AG10803 (cell line): Measurements from ENCODE around the gene TF.

Source experiments
- DNase-seq: peaks from one replicate; pipeline ENCODE4 v3.0.0; 2010; ENCODE audit warnings: low read depth
- H3K4me3 ChIP-seq: 2 replicates; pipeline ENCODE4 v1.5.1; 2011; ENCODE audit warnings: mild to moderate bottlenecking, low read length, control low read depth
- TF ChIP-seq, protein P1 (sequence below): conservative IDR thresholded peaks from 2 replicates; pipeline ENCODE4 v1.5.1; 2011; ENCODE audit warnings: mild to moderate bottlenecking, low read length, control low read depth, inconsistent platforms

The TF gene

DNA sequence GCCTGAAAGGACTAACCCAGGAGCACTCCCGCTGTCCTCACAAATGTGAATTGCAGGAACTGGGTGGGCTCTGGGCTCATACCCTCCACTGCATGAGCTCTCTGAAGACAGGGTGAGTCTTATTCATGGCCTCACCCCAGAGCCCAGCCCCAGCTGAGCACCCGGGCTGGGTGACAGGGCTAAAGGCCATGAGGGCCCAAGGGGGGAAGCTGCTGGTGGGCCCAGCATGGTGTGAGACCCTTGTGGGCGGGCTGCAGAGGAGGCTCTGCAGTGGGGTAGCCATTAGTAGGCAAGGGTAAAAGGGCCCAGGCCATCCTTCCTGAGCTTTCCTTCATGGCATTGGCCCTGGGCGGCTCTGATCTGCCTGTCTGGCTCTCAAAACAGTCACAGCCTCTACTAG, 89.8 kb downstream of the TF start:
- TF ChIP-seq, protein P1, sequence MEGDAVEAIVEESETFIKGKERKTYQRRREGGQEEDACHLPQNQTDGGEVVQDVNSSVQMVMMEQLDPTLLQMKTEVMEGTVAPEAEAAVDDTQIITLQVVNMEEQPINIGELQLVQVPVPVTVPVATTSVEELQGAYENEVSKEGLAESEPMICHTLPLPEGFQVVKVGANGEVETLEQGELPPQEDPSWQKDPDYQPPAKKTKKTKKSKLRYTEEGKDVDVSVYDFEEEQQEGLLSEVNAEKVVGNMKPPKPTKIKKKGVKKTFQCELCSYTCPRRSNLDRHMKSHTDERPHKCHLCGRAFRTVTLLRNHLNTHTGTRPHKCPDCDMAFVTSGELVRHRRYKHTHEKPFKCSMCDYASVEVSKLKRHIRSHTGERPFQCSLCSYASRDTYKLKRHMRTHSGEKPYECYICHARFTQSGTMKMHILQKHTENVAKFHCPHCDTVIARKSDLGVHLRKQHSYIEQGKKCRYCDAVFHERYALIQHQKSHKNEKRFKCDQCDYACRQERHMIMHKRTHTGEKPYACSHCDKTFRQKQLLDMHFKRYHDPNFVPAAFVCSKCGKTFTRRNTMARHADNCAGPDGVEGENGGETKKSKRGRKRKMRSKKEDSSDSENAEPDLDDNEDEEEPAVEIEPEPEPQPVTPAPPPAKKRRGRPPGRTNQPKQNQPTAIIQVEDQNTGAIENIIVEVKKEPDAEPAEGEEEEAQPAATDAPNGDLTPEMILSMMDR = no peak
- DNase-seq = no peak
- H3K4me3 ChIP-seq = no peak overlapping the region

DNA sequence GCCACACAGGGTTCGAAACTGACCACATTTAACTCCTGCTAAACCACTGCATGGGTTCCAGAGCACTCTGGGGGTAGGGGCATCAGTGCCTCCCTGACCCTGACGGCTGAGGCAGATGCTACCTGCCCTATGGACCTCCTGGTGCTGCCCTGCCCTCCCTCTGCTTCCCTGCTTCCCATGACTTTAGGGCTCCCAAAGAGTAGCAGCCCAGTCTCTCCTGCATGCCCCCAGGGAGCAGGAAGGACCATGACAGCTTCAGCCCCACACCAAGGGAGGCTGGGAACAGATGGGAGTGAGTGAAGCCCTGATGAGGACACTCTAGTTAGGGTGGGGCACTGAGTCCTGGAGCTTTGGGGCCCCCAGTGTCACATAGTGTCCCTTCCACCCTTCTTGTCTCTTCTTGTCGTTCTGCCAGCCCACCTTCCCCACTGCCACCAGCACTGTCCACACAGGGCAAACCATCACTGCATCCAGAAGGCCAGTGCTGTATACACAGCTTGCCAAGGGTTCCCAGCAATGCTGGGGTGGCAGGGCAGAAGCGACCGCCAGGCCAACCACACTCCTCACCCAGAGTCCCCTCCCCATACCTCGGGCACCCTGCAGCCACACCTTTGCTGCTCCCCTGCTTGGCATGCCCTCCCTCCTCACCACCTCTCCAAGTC, 90.4 kb downstream of the TF start:
- DNase-seq = no peak
- TF ChIP-seq, protein P1 = no peak
- H3K4me3 ChIP-seq = no peak overlapping the region

DNA sequence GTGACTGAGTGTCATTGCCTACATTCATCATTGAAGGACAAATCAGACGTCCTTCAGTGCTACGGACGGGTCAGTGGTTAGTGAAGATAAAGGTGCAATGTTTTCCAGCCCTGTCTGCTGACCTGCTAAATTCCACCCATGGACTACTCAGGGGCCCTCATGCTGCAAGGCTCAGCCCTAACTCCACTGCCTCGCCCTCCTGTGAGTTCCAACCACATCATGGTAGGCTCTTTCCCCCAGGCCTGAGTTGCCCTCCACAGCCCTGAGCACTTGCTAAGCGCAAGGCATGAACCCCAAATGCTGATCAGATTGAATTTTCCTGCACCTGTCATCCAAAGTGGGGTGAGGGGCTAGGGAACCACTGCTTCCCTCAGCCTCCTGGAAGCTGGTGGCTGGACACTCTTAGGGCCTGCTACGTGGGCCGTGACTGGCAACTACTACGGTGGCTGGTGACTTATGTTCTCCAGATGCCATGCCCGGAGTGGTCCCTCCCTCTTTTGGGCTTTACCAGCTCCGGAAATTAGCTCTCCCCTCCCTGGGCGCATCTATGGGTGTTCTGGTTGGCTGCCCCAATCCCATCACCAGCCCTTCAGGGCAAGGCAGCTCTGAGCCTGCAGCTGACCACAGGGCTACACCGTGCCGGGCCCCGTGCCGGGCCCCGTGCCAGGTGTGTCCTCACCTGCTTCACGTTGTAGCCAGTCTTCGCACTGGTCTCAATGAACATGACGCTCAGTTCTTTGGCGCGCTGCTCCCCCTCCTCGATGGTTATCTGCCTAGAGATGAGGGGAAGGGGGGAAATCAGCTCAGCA, 91.5 kb downstream of the TF start:
- TF ChIP-seq, protein P1 = no peak
- DNase-seq = no peak
- no peak overlapping the region for H3K4me3 ChIP-seq

DNA sequence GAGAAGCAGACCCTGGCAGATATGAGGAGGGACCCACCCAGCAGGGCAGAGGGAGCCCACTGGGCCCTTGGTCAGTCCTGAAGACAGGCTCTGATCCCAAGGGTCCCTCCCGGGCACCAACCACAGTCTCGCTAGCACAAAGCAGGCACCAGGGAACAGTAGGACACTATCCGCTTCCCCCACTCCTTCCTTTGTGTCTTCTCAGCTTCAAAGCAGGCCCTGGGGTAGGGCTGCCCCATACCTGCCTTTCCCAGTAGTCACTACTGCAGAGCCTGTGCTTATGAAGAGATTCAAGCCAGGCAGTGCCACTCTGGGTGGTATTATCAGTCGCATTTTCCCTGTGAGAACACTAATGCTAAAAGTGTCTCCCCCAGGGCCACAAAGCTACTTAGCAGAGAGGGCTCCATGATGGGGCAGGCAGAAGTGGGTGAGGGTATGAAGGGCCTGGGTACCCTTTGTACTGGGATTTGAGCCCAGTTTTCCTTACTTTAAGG, 92.2 kb downstream of the TF start:
- no peak overlapping the region for H3K4me3 ChIP-seq
- TF ChIP-seq, protein P1 = no peak
- no peak for DNase-seq

DNA sequence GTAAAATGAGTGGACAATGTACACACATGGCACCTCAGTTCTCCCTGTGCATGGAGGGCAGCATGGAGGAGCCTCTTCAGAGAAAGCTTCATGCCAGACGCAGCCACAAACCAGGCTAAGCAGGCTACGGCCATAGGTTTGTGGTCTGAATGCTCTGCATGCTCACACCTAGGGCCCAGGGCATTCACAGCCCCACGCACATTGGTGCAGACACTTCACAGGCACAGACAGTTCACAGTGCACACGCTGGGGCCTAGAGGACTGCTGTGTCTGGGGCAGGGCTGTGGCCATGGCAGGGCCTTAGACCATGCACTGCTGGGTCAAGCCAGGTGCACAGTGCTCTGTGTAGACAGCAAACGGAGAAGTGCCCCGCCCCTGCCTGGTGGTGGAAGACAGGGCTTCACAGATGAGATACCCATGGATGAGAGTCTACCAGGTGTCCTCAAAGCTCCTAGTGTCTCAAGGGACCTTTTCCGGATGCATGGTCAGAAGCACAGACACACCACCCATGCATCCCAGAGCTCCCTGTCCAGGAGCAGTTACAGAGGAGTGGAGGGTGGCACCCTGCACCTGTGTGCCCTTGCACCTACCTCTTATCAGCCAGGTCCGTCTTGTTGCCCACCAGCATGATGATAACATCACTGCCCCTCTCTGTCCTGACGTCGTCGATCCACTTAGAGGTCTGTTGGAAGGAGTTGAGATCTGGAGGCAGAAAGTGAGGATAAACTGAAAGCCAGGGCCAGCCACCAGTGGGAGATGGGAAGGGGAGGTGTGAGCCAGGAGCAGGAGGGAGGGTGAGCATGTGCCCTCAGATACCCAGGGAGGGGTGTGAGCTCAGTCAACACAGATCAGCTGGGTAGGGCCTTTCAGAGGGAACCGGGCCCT, 93.0 kb downstream of the TF start:
- DNase-seq = no peak
- TF ChIP-seq, protein P1 = no peak
- H3K4me3 ChIP-seq = no peak overlapping the region

DNA sequence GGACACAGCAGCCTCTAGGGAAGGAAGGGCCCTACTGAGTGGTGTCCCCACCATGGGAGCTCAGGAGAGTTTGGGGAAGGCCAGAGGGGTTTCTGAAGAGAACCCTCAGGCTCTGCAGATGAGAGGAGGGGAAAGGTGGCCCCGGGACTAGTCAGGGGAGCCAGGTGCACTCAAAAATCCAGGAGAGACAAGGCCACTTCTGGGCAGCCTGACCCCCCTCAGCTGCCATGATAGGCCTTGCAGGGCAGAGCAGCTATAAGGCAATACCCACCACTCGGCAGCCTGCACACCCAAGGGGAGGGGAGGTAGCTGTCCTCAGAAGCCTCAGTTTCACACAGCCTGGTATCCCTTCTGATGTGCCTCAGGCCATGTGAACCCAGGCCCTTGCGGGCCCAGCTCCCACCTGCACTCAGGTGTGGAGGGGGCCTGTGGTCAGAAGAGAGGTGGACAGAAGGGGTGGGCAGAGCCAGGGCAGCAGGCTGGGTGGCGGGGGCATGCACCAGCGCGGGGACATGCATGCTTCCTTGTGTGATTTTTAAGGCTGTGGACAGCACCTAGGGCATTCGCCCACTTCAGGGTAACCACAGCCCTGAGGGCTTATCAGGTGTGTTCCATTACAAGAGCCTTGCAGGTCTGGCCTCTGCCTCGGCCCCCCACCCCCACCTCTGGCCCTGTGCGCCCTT, 94.0 kb downstream of the TF start:
- H3K4me3 ChIP-seq = no peak overlapping the region
- DNase-seq = no peak
- TF ChIP-seq, protein P1 = no peak
